Measurements from ENCODE around the gene CFAP58.

DNA sequence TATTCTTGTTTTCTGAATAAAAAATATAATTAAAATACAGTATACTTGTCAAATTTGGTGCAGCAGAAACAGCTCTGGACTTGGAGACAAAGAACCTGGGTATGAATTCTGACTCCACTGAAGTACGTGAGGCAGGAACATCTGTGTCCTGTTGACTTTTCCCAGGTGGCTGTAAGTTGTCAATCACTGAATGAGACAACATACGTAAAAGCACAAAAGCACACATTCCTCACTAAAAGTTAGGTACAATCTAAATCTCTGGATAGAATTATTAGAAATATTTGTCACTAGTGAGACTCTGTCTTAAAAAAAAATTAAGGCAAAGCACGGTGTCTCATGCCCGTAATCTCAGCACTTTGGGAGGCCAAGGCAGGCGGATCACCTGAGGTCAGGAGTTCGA lies 18.1 kb downstream of the CFAP58 start:
- TF ChIP-seq, protein P1, sequence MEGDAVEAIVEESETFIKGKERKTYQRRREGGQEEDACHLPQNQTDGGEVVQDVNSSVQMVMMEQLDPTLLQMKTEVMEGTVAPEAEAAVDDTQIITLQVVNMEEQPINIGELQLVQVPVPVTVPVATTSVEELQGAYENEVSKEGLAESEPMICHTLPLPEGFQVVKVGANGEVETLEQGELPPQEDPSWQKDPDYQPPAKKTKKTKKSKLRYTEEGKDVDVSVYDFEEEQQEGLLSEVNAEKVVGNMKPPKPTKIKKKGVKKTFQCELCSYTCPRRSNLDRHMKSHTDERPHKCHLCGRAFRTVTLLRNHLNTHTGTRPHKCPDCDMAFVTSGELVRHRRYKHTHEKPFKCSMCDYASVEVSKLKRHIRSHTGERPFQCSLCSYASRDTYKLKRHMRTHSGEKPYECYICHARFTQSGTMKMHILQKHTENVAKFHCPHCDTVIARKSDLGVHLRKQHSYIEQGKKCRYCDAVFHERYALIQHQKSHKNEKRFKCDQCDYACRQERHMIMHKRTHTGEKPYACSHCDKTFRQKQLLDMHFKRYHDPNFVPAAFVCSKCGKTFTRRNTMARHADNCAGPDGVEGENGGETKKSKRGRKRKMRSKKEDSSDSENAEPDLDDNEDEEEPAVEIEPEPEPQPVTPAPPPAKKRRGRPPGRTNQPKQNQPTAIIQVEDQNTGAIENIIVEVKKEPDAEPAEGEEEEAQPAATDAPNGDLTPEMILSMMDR (IDR thresholded peaks at IDR 0.05): no peak
- TF ChIP-seq POLR2A (IDR thresholded peaks at IDR 0.05): no peak

Measured in prostate gland (tissue), 2 donors.